HEK293 (cell line): ENCODE results near the gene SLC38A10.

Experiments
- CTCF ChIA-PET: fragments of 350-600 bp; formaldehyde crosslinking; extraction: SDS; loops from one replicate; lab custom pipeline; 2021; ENCODE audit warnings: antibody characterized with exemption; lab: Yijun Ruan, JAX
- POLR2A ChIA-PET: fragments of 300-600 bp; formaldehyde crosslinking; extraction: SDS; loops from one replicate; lab custom pipeline; 2020; ENCODE audit warnings: antibody characterized with exemption, inconsistent platforms; lab: Yijun Ruan, JAX
- H3K27ac ChIP-seq: fragments of 200-500 bp; sonication (Bioruptor generic); 2 replicates; pipeline ENCODE4 v1.5.1; 2014; ENCODE audit warnings: low read depth, low read length, control low read depth, inconsistent platforms; ENCODE audit errors: extremely low read depth
- H3K36me3 ChIP-seq, 2 experiments: fragments of 200-500 bp in 1 of 2; sonication (Bioruptor generic) in 1 of 2; 1 replicate in 1 of 2; 2 replicates in 1 of 2; pipeline ENCODE4 v1.5.1; 2014 to 2017; ENCODE audit warnings: inconsistent platforms in 2 of 2, low read length in 2 of 2; ENCODE audit not compliant: control insufficient read depth in 2 of 2, insufficient read depth in 1 of 2
- H3K4me1 ChIP-seq: fragments of 200-500 bp; sonication (Bioruptor generic); 2 replicates; pipeline ENCODE4 v1.5.1; 2014; ENCODE audit warnings: mild to moderate bottlenecking, low read length, inconsistent platforms; ENCODE audit not compliant: control insufficient read depth, insufficient read depth
- H3K4me3 ChIP-seq: 2 replicates; pipeline ENCODE4 v1.5.1; 2011; ENCODE audit warnings: low read depth, mild to moderate bottlenecking, control low read depth, low read length, moderate library complexity
- H3K9me3 ChIP-seq: fragments of 200-500 bp; sonication (Bioruptor generic); 2 replicates; pipeline ENCODE4 v1.5.1; 2014; ENCODE audit warnings: low read depth, low read length, inconsistent platforms; ENCODE audit not compliant: control insufficient read depth, insufficient read depth
- GLIS2 ChIP-seq: fragments of 450-650 bp; formaldehyde crosslinking; IDR thresholded peaks from 2 replicates; pipeline ENCODE4 v1.5.1; 2016; ENCODE audit warnings: missing biosample characterization, missing genetic modification characterization
- HIC1 ChIP-seq: fragments of 450-650 bp; formaldehyde crosslinking; IDR thresholded peaks from 2 replicates; pipeline ENCODE4 v1.5.1; 2016; ENCODE audit warnings: missing biosample characterization, missing genetic modification characterization
- KLF8 ChIP-seq: fragments of 450-650 bp; formaldehyde crosslinking; IDR thresholded peaks from 2 replicates; pipeline ENCODE4 v1.5.1; 2016; ENCODE audit warnings: missing biosample characterization, missing genetic modification characterization
- RBAK ChIP-seq: fragments of 450-650 bp; formaldehyde crosslinking; IDR thresholded peaks from 2 replicates; pipeline ENCODE4 v1.5.1; 2016; ENCODE audit warnings: missing biosample characterization, missing genetic modification characterization
- ZBTB49 ChIP-seq: fragments of 450-650 bp; formaldehyde crosslinking; IDR thresholded peaks from 2 replicates; pipeline ENCODE4 v1.5.1; 2016; ENCODE audit warnings: missing biosample characterization, missing genetic modification characterization, low read depth
- ZEB2 ChIP-seq: fragments of 450-650 bp; formaldehyde crosslinking; IDR thresholded peaks from 2 replicates; pipeline ENCODE4 v1.5.1; 2016; ENCODE audit warnings: missing biosample characterization, missing genetic modification characterization
- ZIC2 ChIP-seq: fragments of 450-650 bp; formaldehyde crosslinking; IDR thresholded peaks from 2 replicates; pipeline ENCODE4 v1.5.1; 2016; ENCODE audit warnings: missing biosample characterization, missing genetic modification characterization
- ZNF10 ChIP-seq: fragments of 450-650 bp; formaldehyde crosslinking; IDR thresholded peaks from 2 replicates; pipeline ENCODE4 v1.5.1; 2017; ENCODE audit warnings: missing biosample characterization, missing genetic modification characterization
- ZNF133 ChIP-seq: fragments of 450-650 bp; formaldehyde crosslinking; IDR thresholded peaks from 2 replicates; pipeline ENCODE4 v1.5.1; 2016; ENCODE audit warnings: missing biosample characterization, missing genetic modification characterization
- ZNF138 ChIP-seq: fragments of 450-650 bp; formaldehyde crosslinking; IDR thresholded peaks from 2 replicates; pipeline ENCODE4 v1.5.1; 2016; ENCODE audit warnings: missing biosample characterization, missing genetic modification characterization, borderline replicate concordance
- ZNF18 ChIP-seq: fragments of 450-650 bp; formaldehyde crosslinking; IDR thresholded peaks from 2 replicates; pipeline ENCODE4 v1.5.1; 2016; ENCODE audit warnings: missing biosample characterization, missing genetic modification characterization
- ZNF221 ChIP-seq: fragments of 450-650 bp; formaldehyde crosslinking; IDR thresholded peaks from 2 replicates; pipeline ENCODE4 v1.5.1; 2017; ENCODE audit warnings: missing biosample characterization, missing genetic modification characterization, borderline replicate concordance
- ZNF23 ChIP-seq: fragments of 450-650 bp; formaldehyde crosslinking; IDR thresholded peaks from 2 replicates; pipeline ENCODE4 v1.5.1; 2016; ENCODE audit warnings: missing biosample characterization, missing genetic modification characterization, borderline replicate concordance
- ZNF248 ChIP-seq: fragments of 450-650 bp; formaldehyde crosslinking; IDR thresholded peaks from 2 replicates; pipeline ENCODE4 v1.5.1; 2017; ENCODE audit warnings: missing biosample characterization, missing genetic modification characterization
- ZNF311 ChIP-seq: fragments of 450-650 bp; formaldehyde crosslinking; IDR thresholded peaks from 2 replicates; pipeline ENCODE4 v1.5.1; 2017; ENCODE audit warnings: missing biosample characterization, missing genetic modification characterization, borderline replicate concordance
- ZNF366 ChIP-seq: fragments of 450-650 bp; formaldehyde crosslinking; conservative IDR thresholded peaks from 2 replicates; pipeline ENCODE4 v1.5.1; 2016; ENCODE audit warnings: missing biosample characterization, missing genetic modification characterization
- ZNF777 ChIP-seq: fragments of 450-650 bp; formaldehyde crosslinking; IDR thresholded peaks from 2 replicates; pipeline ENCODE4 v1.5.1; 2017; ENCODE audit warnings: missing biosample characterization, missing genetic modification characterization, borderline replicate concordance
- ZNF843 ChIP-seq: fragments of 450-650 bp; formaldehyde crosslinking; IDR thresholded peaks from 2 replicates; pipeline ENCODE4 v1.5.1; 2016; ENCODE audit warnings: missing biosample characterization, missing genetic modification characterization

The SLC38A10 gene

GRCh38 chr17:81289627-81290026, 5.5 kb downstream of the SLC38A10 start:
- no peak for TF ChIP-seq ZNF248 (tag by site-specific recombination)
- no peak for TF ChIP-seq ZNF10 (tag by site-specific recombination)
- no peak for TF ChIP-seq ZEB2 (tag by site-specific recombination)
- no peak for TF ChIP-seq ZNF777 (tag by site-specific recombination)
- TF ChIP-seq, all 188 proteins: peak for 0
- CTCF ChIA-PET: interaction anchor here (0.6 to 2.5 kb wide), 6 partner anchors 9 to 306 kb away, joined by 3 to 10 read pairs (median 3); no protein-coding TSS in a partner anchor
- POLR2A ChIA-PET: no interaction called here
- Histone ChIP-seq H3K36me3 (peaks cover 8 to 56% of the 10 kb centered on the region in 2 experiments; a peak in 2 of 3 replicates), H3K27ac (no peak overlapping the region), H3K9me3 (no peaks in the 10 kb centered on the region), H3K4me1 (no peaks in the 10 kb centered on the region; the same call in 1 of the 2 replicates), H3K4me3 (no peak overlapping the region)

GRCh38 chr17:81288715-81289114, 6.4 kb downstream of the SLC38A10 start:
- no peak for TF ChIP-seq ZNF18 (tag by site-specific recombination)
- peak; percentile 35 for TF ChIP-seq ZIC2 (tag by site-specific recombination)
- TF ChIP-seq ZNF843 (tag by site-specific recombination): no peak
- ChIA-PET CTCF (interaction anchor here (0.6 to 0.7 kb wide), 5 partner anchors 21 to 307 kb away, joined by 3 to 4 read pairs (median 4); no protein-coding TSS in a partner anchor), POLR2A (no interaction called here)
- Histone ChIP-seq H3K27ac (no peak overlapping the region), H3K36me3 (peaks cover 8 to 59% of the 10 kb centered on the region in 2 experiments; a peak in 2 of 3 replicates), H3K9me3 (no peaks in the 10 kb centered on the region), H3K4me3 (no peak overlapping the region), H3K4me1 (no peaks in the 10 kb centered on the region; the same call in 1 of the 2 replicates)

- CTCF ChIA-PET: no interaction called here
- H3K27ac ChIP-seq: no peak overlapping the region
- TF ChIP-seq ZNF311 (tag by site-specific recombination) (no peak), ZNF221 (tag by site-specific recombination) (no peak), ZNF133 (tag by site-specific recombination) (no peak), ZNF23 (tag by site-specific recombination) (no peak), KLF8 (tag by site-specific recombination) (no peak), GLIS2 (tag by site-specific recombination) (no peak)
- TF ChIP-seq, all 188 proteins: peak for 0
- H3K36me3 ChIP-seq: peaks cover 5 to 65% of the 10 kb centered on the region in 2 experiments; a peak in 2 of 3 replicates
- no peak overlapping the region for H3K4me3 ChIP-seq
- no peaks in the 10 kb centered on the region for H3K9me3 ChIP-seq
- H3K4me1 ChIP-seq: no peaks in the 10 kb centered on the region; the same call in 1 of the 2 replicates
- POLR2A ChIA-PET: no interaction called here
Observed at GRCh38 chr17:81287741-81288430, 7.2 kb downstream of the SLC38A10 start.

GRCh38 chr17:81287152-81287551, 8.0 kb downstream of the SLC38A10 start:
- H3K36me3 ChIP-seq: peaks cover 5 to 72% of the 10 kb centered on the region in 2 experiments; a peak in 2 of 3 replicates
- H3K27ac ChIP-seq: 0 out of 2 replicates have a peak overlapping the region, but pooled peaks have one; percentile 24
- ChIA-PET CTCF (no interaction called here), POLR2A (interaction anchor here (0.7 kb wide), 1 partner anchor 803 kb away, joined by 4 read pairs; no protein-coding TSS in a partner anchor)
- H3K4me3 ChIP-seq: no peak overlapping the region
- H3K9me3 ChIP-seq: no peaks in the 10 kb centered on the region
- H3K4me1 ChIP-seq: no peaks in the 10 kb centered on the region; the same call in 1 of the 2 replicates
- TF ChIP-seq ZNF138 (tag by site-specific recombination) (no peak), RBAK (tag by site-specific recombination) (no peak), ZBTB49 (tag by site-specific recombination) (no peak), ZNF366 (tag by site-specific recombination) (no peak), HIC1 (tag by site-specific recombination) (no peak), ZNF248 (tag by site-specific recombination) (no peak), ZNF221 (tag by site-specific recombination) (no peak), KLF8 (tag by site-specific recombination) (no peak)
